Activated CD4-positive, alpha-beta T cell treated with anti-CD3 and anti-CD28 coated beads for 36 hours (primary cell): ENCODE data around the gene RBM3. TPM values are rescaled to one million over a fixed set of nuclear protein-coding genes. Genes with fewer than 3 reads are reported as not detected.
A peak's percentile ranks its signal among the peaks of the same experiment; 100 is the strongest.

Experiments used
- ATAC-seq: fragments of 200-7000 bp; cut with Tn5 transposase; one replicate; pipeline ENCODE4 v1.10.0; 2021; ENCODE audit warnings: mild to moderate bottlenecking, moderate library complexity
- CTCF ChIA-PET: fragments of 350-600 bp; sonication (Branson Sonifier 250); formaldehyde crosslinking; loops from one replicate; lab custom pipeline; 2021; ENCODE audit warnings: antibody characterized with exemption; lab: Charles Lee
- POLR2A ChIA-PET: fragments of 350-600 bp; sonication (Branson Sonifier 250); formaldehyde crosslinking; loops from one replicate; lab custom pipeline; 2021; ENCODE audit warnings: antibody characterized with exemption, inconsistent platforms; lab: Charles Lee
- DNase-seq: peaks from one replicate; pipeline ENCODE4 v3.0.0-alpha.2; 2020
- H3K27ac Mint-ChIP-seq: one replicate; pipeline ENCODE4 v1.8.0; 2021; ENCODE audit warnings: mixed read lengths
- H3K27me3 Mint-ChIP-seq: one replicate; pipeline ENCODE4 v1.8.0; 2021; ENCODE audit warnings: mixed read lengths
- H3K36me3 Mint-ChIP-seq: one replicate; pipeline ENCODE4 v1.8.0; 2021; ENCODE audit warnings: low read depth, mixed read lengths
- H3K4me1 Mint-ChIP-seq: one replicate; pipeline ENCODE4 v1.8.0; 2021; ENCODE audit warnings: mixed read lengths
- H3K4me3 Mint-ChIP-seq: one replicate; pipeline ENCODE4 v1.8.0; 2021; ENCODE audit warnings: mild to moderate bottlenecking, moderate library complexity, mixed read lengths
- H3K9me3 Mint-ChIP-seq: one replicate; pipeline ENCODE4 v1.8.0; 2021; ENCODE audit warnings: low read depth, mixed read lengths
- intact Hi-C, 2 experiments: fragments of 100-400 bp; cut with DNase I in 1 of 2; cut with micrococcal nuclease in 1 of 2; formaldehyde crosslinking; loops; one replicate each; pipeline versions ENCODE4 v1.14.2 to v1.15.1; 2022 to 2024; cut with DNase I, micrococcal nuclease
- total RNA-seq, 2 experiments: library from RNA; stranded (reverse); gene quantifications; one replicate each; pipeline ENCODE4 v1.2.3, GENCODE V29; 2021

RBM3 gene
- total RNA-seq, 2 experiments from 2014 or later: 164 to 202 TPM

- intact Hi-C loops: loop anchor here (2.0 to 10.0 kb wide), 5 partner anchors 67 to 599 kb away; partner anchors contain the start of genes FTSJ1 (in 1 of the 2), PLP2 (in 1 of the 2), PORCN (in 1 of the 2) and SLC38A5 (in 1 of the 2)
- ChIA-PET POLR2A (no interaction called here), CTCF (interaction anchor here (1.7 kb wide), 1 partner anchor 36 kb away, joined by 8 read pairs; the partner anchor contains the start of gene TBC1D25)
- ATAC-seq (no peak), DNase-seq (no peak)
- H3K4me3 Mint-ChIP-seq: peak overlapping the region; percentile 99
- peak overlapping the region; percentile 100 for H3K27ac Mint-ChIP-seq
- H3K4me1 Mint-ChIP-seq: peaks cover 25% of the 10 kb centered on the region
- no peaks in the 10 kb centered on the region for H3K27me3 Mint-ChIP-seq
- H3K36me3 Mint-ChIP-seq: peaks cover 44% of the 10 kb centered on the region
- H3K9me3 Mint-ChIP-seq: no peaks in the 10 kb centered on the region
Observed at GRCh38 chrX:48575642-48576041, 1.4 kb downstream of the RBM3 start.

GRCh38 chrX:48576108-48576507 lies 1.8 kb downstream of the RBM3 start:
- intact Hi-C loops: loop anchor here (5.0 to 10.0 kb wide), 3 partner anchors 101 to 599 kb away; partner anchors contain the start of genes FTSJ1 (in 1 of the 2), PLP2 (in 1 of the 2), SLC38A5 (in 1 of the 2) and SUV39H1 (in 1 of the 2)
- CTCF ChIA-PET: no interaction called here
- no peak for ATAC-seq

GRCh38 chrX:48578661-48579128 lies 4.4 kb downstream of the RBM3 start:
- peak overlapping the region; percentile 29 for H3K27ac Mint-ChIP-seq
- ChIA-PET CTCF (interaction anchor here (0.6 kb wide), 1 partner anchor 366 kb away, joined by 3 read pairs; no protein-coding TSS in a partner anchor), POLR2A (interaction anchor here (0.5 to 1.6 kb wide), 4 partner anchors 8 to 63 kb away, joined by 3 to 9 read pairs (median 3); partner anchors contain the start of gene TBC1D25)
- H3K27me3 Mint-ChIP-seq: no peaks in the 10 kb centered on the region
- no peak for DNase-seq
- peaks cover 44% of the 10 kb centered on the region for H3K36me3 Mint-ChIP-seq
- intact Hi-C loops: loop anchor here (5.0 to 10.0 kb wide), 3 partner anchors 104 to 596 kb away; partner anchors contain the start of genes FTSJ1 (in 1 of the 2), PLP2 (in 1 of the 2), SLC38A5 (in 1 of the 2) and SUV39H1 (in 1 of the 2)
- ATAC-seq: no peak
- peaks cover 24% of the 10 kb centered on the region for H3K4me1 Mint-ChIP-seq
- H3K9me3 Mint-ChIP-seq: no peaks in the 10 kb centered on the region
- H3K4me3 Mint-ChIP-seq: no peak overlapping the region

More at GRCh38 chrX:48576108-48576507, 1.8 kb downstream of the RBM3 start:
- no peak for DNase-seq
- peak overlapping the region; percentile 99 for H3K4me3 Mint-ChIP-seq
- H3K27ac Mint-ChIP-seq: peak overlapping the region; percentile 100
- no peaks in the 10 kb centered on the region for H3K9me3 Mint-ChIP-seq
- POLR2A ChIA-PET: no interaction called here
- H3K36me3 Mint-ChIP-seq: peaks cover 44% of the 10 kb centered on the region
- peaks cover 25% of the 10 kb centered on the region for H3K4me1 Mint-ChIP-seq
- H3K27me3 Mint-ChIP-seq: no peaks in the 10 kb centered on the region

GRCh38 chrX:48579259-48579658 lies 5.0 kb downstream of the RBM3 start:
- H3K4me1 Mint-ChIP-seq: peaks cover 20% of the 10 kb centered on the region
- no peak for ATAC-seq
- H3K36me3 Mint-ChIP-seq: peaks cover 44% of the 10 kb centered on the region
- DNase-seq: no peak
- ChIA-PET CTCF (interaction anchor here (0.6 kb wide), 1 partner anchor 1175 kb away, joined by 3 read pairs; no protein-coding TSS in a partner anchor), POLR2A (interaction anchor here (0.5 to 1.6 kb wide), 4 partner anchors 8 to 64 kb away, joined by 3 to 9 read pairs (median 3); partner anchors contain the start of gene TBC1D25)
- no peak overlapping the region for H3K27ac Mint-ChIP-seq
- no peak overlapping the region for H3K4me3 Mint-ChIP-seq
- H3K9me3 Mint-ChIP-seq: no peaks in the 10 kb centered on the region
- H3K27me3 Mint-ChIP-seq: no peaks in the 10 kb centered on the region
- intact Hi-C loops: loop anchor here (5.0 to 10.0 kb wide), 3 partner anchors 104 to 596 kb away; partner anchors contain the start of genes FTSJ1 (in 1 of the 2), PLP2 (in 1 of the 2), SLC38A5 (in 1 of the 2) and SUV39H1 (in 1 of the 2)

GRCh38 chrX:48580662-48581061 lies 6.4 kb downstream of the RBM3 start:
- H3K27ac Mint-ChIP-seq: no peak overlapping the region
- ATAC-seq (no peak), DNase-seq (no peak)
- peaks cover 35% of the 10 kb centered on the region for H3K36me3 Mint-ChIP-seq
- no peaks in the 10 kb centered on the region for H3K9me3 Mint-ChIP-seq
- ChIA-PET POLR2A (no interaction called here), CTCF (no interaction called here)
- no peaks in the 10 kb centered on the region for H3K27me3 Mint-ChIP-seq
- H3K4me1 Mint-ChIP-seq: peaks cover 16% of the 10 kb centered on the region
- H3K4me3 Mint-ChIP-seq: no peak overlapping the region
- intact Hi-C loops: no loop called here

GRCh38 chrX:48584698-48585097 lies 10.4 kb downstream of the RBM3 start:
- Mint-ChIP-seq H3K4me1 (no peaks in the 10 kb centered on the region), H3K27me3 (no peaks in the 10 kb centered on the region), H3K36me3 (peaks cover 3% of the 10 kb centered on the region), H3K4me3 (no peak overlapping the region), H3K27ac (no peak overlapping the region), H3K9me3 (no peaks in the 10 kb centered on the region)
- POLR2A ChIA-PET: no interaction called here
- CTCF ChIA-PET: no interaction called here
- no peak for DNase-seq
- intact Hi-C loops: no loop called here
- no peak for ATAC-seq

- ChIA-PET POLR2A (interaction anchor here (0.6 kb wide), 1 partner anchor 454 kb away, joined by 3 read pairs; no protein-coding TSS in a partner anchor), CTCF (interaction anchor here (0.6 kb wide), 1 partner anchor 42 kb away, joined by 3 read pairs; no protein-coding TSS in a partner anchor)
- Mint-ChIP-seq H3K36me3 (no peaks in the 10 kb centered on the region), H3K27me3 (no peaks in the 10 kb centered on the region), H3K27ac (no peak overlapping the region), H3K4me1 (no peaks in the 10 kb centered on the region), H3K9me3 (no peaks in the 10 kb centered on the region), H3K4me3 (no peak overlapping the region)
- intact Hi-C loops: no loop called here
- ATAC-seq (no peak), DNase-seq (no peak)
Observed at GRCh38 chrX:48589482-48590162, 15.3 kb downstream of the RBM3 start.

- intact Hi-C loops: no loop called here
- no peak overlapping the region for H3K4me3 Mint-ChIP-seq
- DNase-seq: no peak
- H3K36me3 Mint-ChIP-seq: no peaks in the 10 kb centered on the region
- no peaks in the 10 kb centered on the region for H3K27me3 Mint-ChIP-seq
- POLR2A ChIA-PET: no interaction called here
- CTCF ChIA-PET: interaction anchor here (0.7 kb wide), 1 partner anchor 12 kb away, joined by 3 read pairs; no protein-coding TSS in a partner anchor
- H3K4me1 Mint-ChIP-seq: no peaks in the 10 kb centered on the region
- H3K9me3 Mint-ChIP-seq: no peaks in the 10 kb centered on the region
- no peak for ATAC-seq
- no peak overlapping the region for H3K27ac Mint-ChIP-seq
Observed at GRCh38 chrX:48590203-48591103, 16.2 kb downstream of the RBM3 start.

GRCh38 chrX:48591255-48591791 lies 17.0 kb downstream of the RBM3 start:
- H3K27me3 Mint-ChIP-seq: no peaks in the 10 kb centered on the region
- intact Hi-C loops: no loop called here
- H3K9me3 Mint-ChIP-seq: no peaks in the 10 kb centered on the region
- ATAC-seq: no peak
- no peaks in the 10 kb centered on the region for H3K4me1 Mint-ChIP-seq
- H3K36me3 Mint-ChIP-seq: no peaks in the 10 kb centered on the region
- no peak overlapping the region for H3K27ac Mint-ChIP-seq
- H3K4me3 Mint-ChIP-seq: no peak overlapping the region
- no peak for DNase-seq
- POLR2A ChIA-PET: no interaction called here
- CTCF ChIA-PET: no interaction called here

GRCh38 chrX:48592971-48593370 lies 18.7 kb downstream of the RBM3 start:
- ATAC-seq (no peak), DNase-seq (no peak)
- H3K27me3 Mint-ChIP-seq: no peaks in the 10 kb centered on the region
- no peaks in the 10 kb centered on the region for H3K9me3 Mint-ChIP-seq
- ChIA-PET CTCF (interaction anchor here (0.6 kb wide), 1 partner anchor 71 kb away, joined by 3 read pairs; no protein-coding TSS in a partner anchor), POLR2A (no interaction called here)
- peaks cover 2% of the 10 kb centered on the region for H3K36me3 Mint-ChIP-seq
- no peak overlapping the region for H3K27ac Mint-ChIP-seq
- intact Hi-C loops: no loop called here
- H3K4me1 Mint-ChIP-seq: peaks cover 3% of the 10 kb centered on the region
- no peak overlapping the region for H3K4me3 Mint-ChIP-seq
